ENCODE data around the gene ENTHD1.

- TF ChIP-seq EZH2 (IDR thresholded peaks at IDR 0.05; ENCODE audit: borderline replicate concordance, low read depth, low read length, severe bottlenecking) (no peak), CTCF (IDR thresholded peaks at IDR 0.05; ENCODE audit: extremely low read depth in 1 of 2, insufficient read depth in 1 of 2, low read depth in 1 of 2, low read length in 2 of 2) (no peak), POLR2A (IDR thresholded peaks at IDR 0.05; ENCODE audit: low read depth, low read length) (no peak), MYC (IDR thresholded peaks at IDR 0.05; ENCODE audit: low read depth, low read length) (no peak), POLR2AphosphoS5 (IDR thresholded peaks at IDR 0.05; ENCODE audit: insufficient read depth, low read depth, low read length) (no peak)
These were observed 158.7 kb downstream of the ENTHD1 start for GRCh38 chr22:39734866-39735265.
